ENCODE results near the gene COMMD9.

Gene COMMD9

DNA sequence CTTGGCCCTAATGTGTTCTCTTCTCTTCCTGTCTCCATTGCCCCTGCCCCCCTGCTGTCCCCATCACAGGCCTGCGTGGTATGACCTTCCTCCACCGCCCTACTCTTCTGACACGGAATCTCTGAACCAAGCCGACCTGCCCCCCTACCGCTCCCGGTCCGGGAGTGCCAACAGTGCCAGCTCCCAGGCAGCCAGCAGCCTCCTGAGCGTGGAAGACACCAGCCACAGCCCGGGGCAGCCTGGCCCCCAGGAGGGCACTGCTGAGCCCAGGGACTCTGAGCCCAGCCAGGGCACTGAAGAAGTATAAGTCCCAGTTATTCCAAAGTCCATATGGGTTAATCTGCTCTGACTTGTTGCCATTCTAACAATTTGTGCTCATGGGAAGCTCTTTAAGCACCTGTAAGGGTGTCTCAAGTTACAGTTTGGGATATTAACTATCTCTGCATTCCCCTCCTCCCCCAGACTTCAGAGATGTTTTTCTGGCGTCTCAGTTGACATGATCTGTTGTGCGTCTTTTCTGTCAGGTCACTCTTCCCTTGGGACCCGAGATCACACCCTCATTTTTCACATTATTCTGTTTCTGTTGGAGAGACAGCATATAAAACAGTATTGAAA lies 60.0 kb downstream of the COMMD9 start:
- Histone ChIP-seq H3K27ac (ENCODE audit: extremely low read depth, low read depth, low read length) (no peak overlapping the region), H3K4me3 (ENCODE audit: low read depth, low read length) (no peak overlapping the region), H3K9me3 (ENCODE audit: control insufficient read depth, insufficient read depth, low read depth, low read length) (no peaks in the 10 kb centered on the region), H3K36me3 (ENCODE audit: control insufficient read depth in 2 of 2, insufficient read depth in 1 of 2, low read length in 2 of 2) (no peaks in the 10 kb centered on the region), H3K4me1 (ENCODE audit: control insufficient read depth, insufficient read depth, low read length) (peaks cover 2% of the 10 kb centered on the region; the same call in 1 of the 2 replicates)
- ChIA-PET POLR2A (no interaction called here), CTCF (no interaction called here)
- TF ChIP-seq ZNF776 (tag by site-specific recombination; IDR thresholded peaks at IDR 0.05; ENCODE audit: borderline replicate concordance), result no peak
- TF ChIP-seq SP7 (tag by site-specific recombination; IDR thresholded peaks at IDR 0.05), result no peak
- TF ChIP-seq ZNF214 (tag by site-specific recombination; IDR thresholded peaks at IDR 0.05; ENCODE audit: borderline replicate concordance), result no peak
- TF ChIP-seq SCRT2 (tag by site-specific recombination; IDR thresholded peaks at IDR 0.05), result peak; percentile 42; the same call in 1 of the 2 replicates
- no peak for TF ChIP-seq ZNF223 (tag by site-specific recombination; IDR thresholded peaks at IDR 0.05)
- 0 out of 2 replicates have a peak, but pooled peaks have one; percentile 16 for TF ChIP-seq SCRT1 (tag by site-specific recombination; IDR thresholded peaks at IDR 0.05; ENCODE audit: borderline replicate concordance)
- TF ChIP-seq IKZF3 (tag by site-specific recombination; IDR thresholded peaks at IDR 0.05), result no peak
- TF ChIP-seq ZNF23 (tag by site-specific recombination; IDR thresholded peaks at IDR 0.05; ENCODE audit: borderline replicate concordance), result no peak
- no peak for TF ChIP-seq ZFP3 (tag by site-specific recombination; IDR thresholded peaks at IDR 0.05; ENCODE audit: low read depth)

DNA sequence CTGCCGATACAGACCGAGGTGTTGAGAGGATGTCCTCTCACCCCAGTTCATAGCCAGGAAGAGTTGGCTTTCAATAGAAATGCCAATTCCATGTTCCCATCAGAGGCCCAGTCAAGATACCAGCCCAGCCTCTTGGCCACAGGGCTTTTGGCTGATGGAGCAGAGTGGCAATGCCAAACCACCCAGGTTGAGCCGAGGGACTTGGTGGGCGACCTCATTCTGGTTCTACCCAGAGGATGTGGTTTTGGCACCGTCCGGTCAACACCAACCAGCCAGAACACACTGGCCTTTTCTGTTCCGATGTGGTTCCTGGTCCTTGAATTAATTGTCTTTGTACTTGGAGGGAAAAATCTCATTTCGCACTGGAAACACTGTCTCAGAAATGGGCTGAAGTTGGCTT lies 60.5 kb downstream of the COMMD9 start:
- Histone ChIP-seq H3K4me1 (ENCODE audit: control insufficient read depth, insufficient read depth, low read length) (peaks cover 2% of the 10 kb centered on the region; the same call in 1 of the 2 replicates), H3K36me3 (ENCODE audit: control insufficient read depth in 2 of 2, insufficient read depth in 1 of 2, low read length in 2 of 2) (no peaks in the 10 kb centered on the region), H3K9me3 (ENCODE audit: control insufficient read depth, insufficient read depth, low read depth, low read length) (no peaks in the 10 kb centered on the region), H3K27ac (ENCODE audit: extremely low read depth, low read depth, low read length) (no peak overlapping the region), H3K4me3 (ENCODE audit: low read depth, low read length) (no peak overlapping the region)
- ChIA-PET POLR2A (no interaction called here), CTCF (no interaction called here)
- no peak for TF ChIP-seq ZNF114 (tag by site-specific recombination; IDR thresholded peaks at IDR 0.05)
- TF ChIP-seq ZNF48 (tag by site-specific recombination; IDR thresholded peaks at IDR 0.05), result no peak
- TF ChIP-seq, protein P1, sequence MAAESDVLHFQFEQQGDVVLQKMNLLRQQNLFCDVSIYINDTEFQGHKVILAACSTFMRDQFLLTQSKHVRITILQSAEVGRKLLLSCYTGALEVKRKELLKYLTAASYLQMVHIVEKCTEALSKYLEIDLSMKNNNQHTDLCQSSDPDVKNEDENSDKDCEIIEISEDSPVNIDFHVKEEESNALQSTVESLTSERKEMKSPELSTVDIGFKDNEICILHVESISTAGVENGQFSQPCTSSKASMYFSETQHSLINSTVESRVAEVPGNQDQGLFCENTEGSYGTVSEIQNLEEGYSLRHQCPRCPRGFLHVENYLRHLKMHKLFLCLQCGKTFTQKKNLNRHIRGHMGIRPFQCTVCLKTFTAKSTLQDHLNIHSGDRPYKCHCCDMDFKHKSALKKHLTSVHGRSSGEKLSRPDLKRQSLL (tag by site-specific recombination; IDR thresholded peaks at IDR 0.05), result no peak
- TF ChIP-seq ZNF626 (tag by site-specific recombination; IDR thresholded peaks at IDR 0.05), result no peak
- TF ChIP-seq HOXD13 (CRISPR knock-in tag; IDR thresholded peaks at IDR 0.05; ENCODE audit: borderline replicate concordance), result no peak
- TF ChIP-seq ZNF544 (tag by site-specific recombination; IDR thresholded peaks at IDR 0.05), result no peak
- TF ChIP-seq, protein P2, sequence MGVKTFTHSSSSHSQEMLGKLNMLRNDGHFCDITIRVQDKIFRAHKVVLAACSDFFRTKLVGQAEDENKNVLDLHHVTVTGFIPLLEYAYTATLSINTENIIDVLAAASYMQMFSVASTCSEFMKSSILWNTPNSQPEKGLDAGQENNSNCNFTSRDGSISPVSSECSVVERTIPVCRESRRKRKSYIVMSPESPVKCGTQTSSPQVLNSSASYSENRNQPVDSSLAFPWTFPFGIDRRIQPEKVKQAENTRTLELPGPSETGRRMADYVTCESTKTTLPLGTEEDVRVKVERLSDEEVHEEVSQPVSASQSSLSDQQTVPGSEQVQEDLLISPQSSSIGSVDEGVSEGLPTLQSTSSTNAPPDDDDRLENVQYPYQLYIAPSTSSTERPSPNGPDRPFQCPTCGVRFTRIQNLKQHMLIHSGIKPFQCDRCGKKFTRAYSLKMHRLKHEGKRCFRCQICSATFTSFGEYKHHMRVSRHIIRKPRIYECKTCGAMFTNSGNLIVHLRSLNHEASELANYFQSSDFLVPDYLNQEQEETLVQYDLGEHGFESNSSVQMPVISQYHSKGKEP (tag by site-specific recombination; IDR thresholded peaks at IDR 0.05), result no peak
- TF ChIP-seq ZSCAN30 (tag by site-specific recombination; IDR thresholded peaks at IDR 0.05), result no peak
- TF ChIP-seq ZNF501 (tag by site-specific recombination; IDR thresholded peaks at IDR 0.05), result no peak
- TF ChIP-seq, protein P3, sequence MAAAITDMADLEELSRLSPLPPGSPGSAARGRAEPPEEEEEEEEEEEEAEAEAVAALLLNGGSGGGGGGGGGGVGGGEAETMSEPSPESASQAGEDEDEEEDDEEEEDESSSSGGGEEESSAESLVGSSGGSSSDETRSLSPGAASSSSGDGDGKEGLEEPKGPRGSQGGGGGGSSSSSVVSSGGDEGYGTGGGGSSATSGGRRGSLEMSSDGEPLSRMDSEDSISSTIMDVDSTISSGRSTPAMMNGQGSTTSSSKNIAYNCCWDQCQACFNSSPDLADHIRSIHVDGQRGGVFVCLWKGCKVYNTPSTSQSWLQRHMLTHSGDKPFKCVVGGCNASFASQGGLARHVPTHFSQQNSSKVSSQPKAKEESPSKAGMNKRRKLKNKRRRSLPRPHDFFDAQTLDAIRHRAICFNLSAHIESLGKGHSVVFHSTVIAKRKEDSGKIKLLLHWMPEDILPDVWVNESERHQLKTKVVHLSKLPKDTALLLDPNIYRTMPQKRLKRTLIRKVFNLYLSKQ (tag by site-specific recombination; IDR thresholded peaks at IDR 0.05; ENCODE audit: borderline replicate concordance), result no peak
- TF ChIP-seq ZBTB1 (tag by site-specific recombination; IDR thresholded peaks at IDR 0.05), result no peak
- TF ChIP-seq EGR2 (tag by site-specific recombination; IDR thresholded peaks at IDR 0.05; ENCODE audit: low read depth), result no peak
- TF ChIP-seq ZNF529 (tag by site-specific recombination; IDR thresholded peaks at IDR 0.05; ENCODE audit: insufficient replicate concordance), result no peak
- no peak for TF ChIP-seq ZNF777 (tag by site-specific recombination; IDR thresholded peaks at IDR 0.05; ENCODE audit: borderline replicate concordance)
- TF ChIP-seq ZNF585B (tag by site-specific recombination; IDR thresholded peaks at IDR 0.05), result no peak
- no peak for TF ChIP-seq MZF1 (tag by site-specific recombination; IDR thresholded peaks at IDR 0.05; ENCODE audit: borderline replicate concordance)
- no peak for TF ChIP-seq SP3 (tag by site-specific recombination; IDR thresholded peaks at IDR 0.05)
- TF ChIP-seq ZNF37A (tag by site-specific recombination; IDR thresholded peaks at IDR 0.05), result no peak
